Loucy (cell line): ENCODE measurements around the gene CPED1.

Source experiments
- H2AFZ ChIP-seq: fragments of 200-600 bp; sonication (generic); 2 replicates; pipeline ENCODE4 v1.6.0; 2016; ENCODE audit warnings: antibody characterized with exemption, mild to moderate bottlenecking, low read length, moderate library complexity
- H3F3A ChIP-seq: fragments of 200-600 bp; 2 replicates; pipeline ENCODE4 v1.6.0; 2016; ENCODE audit warnings: antibody characterized with exemption, low read depth, mild to moderate bottlenecking
- H3K27me3 ChIP-seq: fragments of 200-600 bp; sonication (generic); 2 replicates; pipeline ENCODE4 v1.6.1; 2014; ENCODE audit warnings: low read length, mild to moderate bottlenecking; ENCODE audit not compliant: insufficient read depth, poor library complexity, severe bottlenecking
- H3K36me3 ChIP-seq: fragments of 200-600 bp; sonication (generic); 2 replicates; pipeline ENCODE4 v1.6.1; 2016; ENCODE audit warnings: low read length; ENCODE audit not compliant: insufficient read depth
- H3K4me1 ChIP-seq: fragments of 200-600 bp; sonication (generic); 2 replicates; pipeline ENCODE4 v1.5.1; 2014; ENCODE audit warnings: low read length, mild to moderate bottlenecking; ENCODE audit not compliant: insufficient read depth, poor library complexity, severe bottlenecking
- H3K4me2 ChIP-seq: fragments of 200-600 bp; sonication (generic); 2 replicates; pipeline ENCODE4 v1.6.0; 2014; ENCODE audit warnings: antibody characterized with exemption, low read length, low read depth, mild to moderate bottlenecking; ENCODE audit not compliant: poor library complexity, severe bottlenecking
- H3K4me3 ChIP-seq: fragments of 200-600 bp; sonication (generic); 2 replicates; pipeline ENCODE4 v1.5.1; 2014; ENCODE audit warnings: low read length, mild to moderate bottlenecking, mixed read lengths; ENCODE audit not compliant: poor library complexity, severe bottlenecking
- H3K79me2 ChIP-seq: fragments of 200-600 bp; sonication (generic); 2 replicates; pipeline ENCODE4 v1.6.1; 2014; ENCODE audit warnings: low read length; ENCODE audit not compliant: insufficient read depth
- H3K9ac ChIP-seq: fragments of 200-600 bp; sonication (generic); 2 replicates; pipeline ENCODE4 v1.6.0; 2014; ENCODE audit warnings: mild to moderate bottlenecking, low read depth, low read length, moderate library complexity; ENCODE audit not compliant: poor library complexity, severe bottlenecking
- H3K9me2 ChIP-seq: fragments of 200-600 bp; sonication (generic); replicated peaks from 2 replicates; pipeline ENCODE4 v1.6.1; 2016; ENCODE audit warnings: low read depth, low read length, mixed read lengths
- H3K9me3 ChIP-seq: fragments of 200-600 bp; sonication (generic); 2 replicates; pipeline ENCODE4 v1.6.1; 2014; ENCODE audit warnings: mild to moderate bottlenecking, antibody characterized with exemption, low read length, low read depth; ENCODE audit not compliant: insufficient read depth
- H4K20me1 ChIP-seq: fragments of 200-600 bp; sonication (generic); 2 replicates; pipeline ENCODE4 v1.6.0; 2014; ENCODE audit warnings: antibody characterized with exemption, low read length, mild to moderate bottlenecking; ENCODE audit not compliant: insufficient read depth, poor library complexity, severe bottlenecking
- CTCF ChIP-seq: fragments of 200-600 bp; sonication (generic); conservative IDR thresholded peaks from 2 replicates; pipeline ENCODE4 v1.5.1; 2014; ENCODE audit warnings: mild to moderate bottlenecking, antibody characterized with exemption, low read length
- EZH2phosphoT487 ChIP-seq: fragments of 200-600 bp; IDR thresholded peaks from 2 replicates; pipeline ENCODE4 v1.6.1; 2018; ENCODE audit warnings: antibody characterized with exemption, mild to moderate bottlenecking, moderate library complexity, borderline replicate concordance

Gene CPED1

GRCh38 chr7:121328508-121329190, 340.1 kb downstream of the CPED1 start, which contains the start of gene WNT16:
WNT16 (plus strand) TSS chr7:121329000; CDS start chr7:121329293, 293 bp downstream.
- H3K9me3 ChIP-seq: no peaks in the 10 kb centered on the region
- no peak within 1 kb of the TSS for H3K4me2 ChIP-seq
- no peaks in the 10 kb centered on the region for H3K36me3 ChIP-seq
- no peaks in the 10 kb centered on the region for H3K4me1 ChIP-seq
- no peaks in the 10 kb centered on the region for H4K20me1 ChIP-seq
- H3F3A ChIP-seq: no peaks in the 10 kb centered on the region
- no peaks in the 10 kb centered on the region for H3K9me2 ChIP-seq
- H2AFZ ChIP-seq: no peak within 1 kb of the TSS
- H3K9ac ChIP-seq: no peak within 1 kb of the TSS
- H3K4me3 ChIP-seq: no peak within 1 kb of the TSS
- no peaks in the 10 kb centered on the region for H3K27me3 ChIP-seq
- no peaks in the 10 kb centered on the region for H3K79me2 ChIP-seq
- TF ChIP-seq CTCF (no peak), EZH2phosphoT487 (no peak)

- Histone ChIP-seq H3K27me3 (no peaks in the 10 kb centered on the region), H3K79me2 (no peaks in the 10 kb centered on the region), H3K9ac (no peak overlapping the region), H3K4me1 (no peaks in the 10 kb centered on the region), H3K36me3 (no peaks in the 10 kb centered on the region), H3K9me2 (no peaks in the 10 kb centered on the region), H4K20me1 (no peaks in the 10 kb centered on the region), H3K4me3 (no peak overlapping the region), H3F3A (no peaks in the 10 kb centered on the region), H3K9me3 (no peaks in the 10 kb centered on the region), H3K4me2 (no peak overlapping the region), H2AFZ (no peak overlapping the region)
- TF ChIP-seq EZH2phosphoT487 (no peak), CTCF (no peak)
These were observed 340.9 kb downstream of the CPED1 start for GRCh38 chr7:121329191-121330052.

- H3K9me3 ChIP-seq: no peaks in the 10 kb centered on the region
- no peak overlapping the region for H3K4me3 ChIP-seq
- H3K4me2 ChIP-seq: no peak overlapping the region
- no peaks in the 10 kb centered on the region for H4K20me1 ChIP-seq
- no peaks in the 10 kb centered on the region for H3K36me3 ChIP-seq
- H3K9me2 ChIP-seq: no peaks in the 10 kb centered on the region
- TF ChIP-seq EZH2phosphoT487 (no peak), CTCF (no peak)
- no peaks in the 10 kb centered on the region for H3K4me1 ChIP-seq
- no peaks in the 10 kb centered on the region for H3K27me3 ChIP-seq
- no peak overlapping the region for H2AFZ ChIP-seq
- no peak overlapping the region for H3K9ac ChIP-seq
- no peaks in the 10 kb centered on the region for H3K79me2 ChIP-seq
- no peaks in the 10 kb centered on the region for H3F3A ChIP-seq
These were observed 341.7 kb downstream of the CPED1 start for GRCh38 chr7:121330053-121330833.
